A673 (cell line): ENCODE measurements around the gene POLN.

Source experiments
- CTCF ChIP-seq: fragments of 300-800, 200-600 bp; sonication (generic); conservative IDR thresholded peaks from 2 replicates; pipeline ENCODE4 v1.5.1; 2017; ENCODE audit warnings: low read depth, mild to moderate bottlenecking, antibody characterized with exemption, low read length, moderate library complexity, mixed read lengths
- EZH2 ChIP-seq: fragments of 200-600 bp; sonication (generic); IDR thresholded peaks from 2 replicates; pipeline ENCODE4 v1.6.1; 2017; ENCODE audit warnings: borderline replicate concordance, low read depth, mild to moderate bottlenecking, mixed read lengths, antibody characterized with exemption, low read length; ENCODE audit not compliant: poor library complexity, severe bottlenecking

- no peak for TF ChIP-seq CTCF
- TF ChIP-seq EZH2, result no peak
These were observed 217.2 kb downstream of the POLN start for GRCh38 chr4:2024683-2025082.
